ENCODE measurements around the gene FNDC8.
A peak's percentile ranks its signal among the peaks of the same experiment; 100 is the strongest.
"Not testable (repeated sequence)": the region's sequence is repeated elsewhere in the genome, so short reads cannot be mapped to it uniquely, and the experiment has no call there.

FNDC8 gene

GRCh38 chr17:35170968-35171771 is 49.8 kb downstream of the FNDC8 start:
- peak; percentile 33 for DNase-seq (ENCODE audit: low spot score)

GRCh38 chr17:35171834-35172233 is 50.4 kb downstream of the FNDC8 start:
- no peak for DNase-seq (ENCODE audit: low spot score)

- not testable (repeated sequence) for DNase-seq (ENCODE audit: low spot score)
These were observed 50.9 kb downstream of the FNDC8 start for GRCh38 chr17:35172321-35172720.

GRCh38 chr17:35174835-35175334 is 53.5 kb downstream of the FNDC8 start:
- DNase-seq (ENCODE audit: low spot score) = no peak

DNA sequence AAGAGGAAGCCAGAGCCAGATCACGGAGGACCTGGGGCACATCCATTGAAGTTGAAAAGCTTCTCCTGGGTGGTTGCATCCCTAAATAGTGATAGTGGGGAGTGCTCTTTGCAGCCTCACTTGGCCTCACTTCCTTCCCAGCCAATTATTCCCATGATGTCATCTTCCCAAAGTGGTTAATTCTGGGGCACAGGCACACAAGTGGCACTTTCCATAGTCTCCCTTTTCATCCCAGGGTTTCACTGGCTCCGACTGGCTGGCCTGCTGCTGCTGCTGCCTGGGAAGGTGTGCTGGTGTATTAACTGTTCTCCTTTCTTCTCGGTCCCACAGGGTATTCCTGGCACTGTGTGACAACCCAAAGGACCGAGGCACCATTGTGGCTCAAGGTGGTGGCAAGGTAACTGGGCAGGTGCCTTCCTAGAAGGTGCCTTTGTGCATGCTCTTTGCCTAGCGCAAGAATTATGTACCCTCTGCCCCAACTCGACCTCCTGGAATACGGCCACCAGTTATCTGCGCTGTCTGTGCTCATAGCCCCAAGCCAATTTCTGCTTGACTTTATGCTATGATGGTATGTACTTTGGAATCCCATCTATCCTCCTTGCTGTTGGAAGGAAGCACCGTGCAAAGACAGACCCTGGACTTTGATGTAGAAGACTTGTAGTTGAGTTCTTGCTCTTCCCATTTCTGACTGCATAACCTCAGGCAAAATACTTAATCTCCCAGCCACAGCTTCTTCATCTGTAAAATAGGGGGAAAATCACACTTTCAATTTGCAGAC is 54.4 kb downstream of the FNDC8 start:
- DNase-seq (ENCODE audit: low spot score) = no peak

DNA sequence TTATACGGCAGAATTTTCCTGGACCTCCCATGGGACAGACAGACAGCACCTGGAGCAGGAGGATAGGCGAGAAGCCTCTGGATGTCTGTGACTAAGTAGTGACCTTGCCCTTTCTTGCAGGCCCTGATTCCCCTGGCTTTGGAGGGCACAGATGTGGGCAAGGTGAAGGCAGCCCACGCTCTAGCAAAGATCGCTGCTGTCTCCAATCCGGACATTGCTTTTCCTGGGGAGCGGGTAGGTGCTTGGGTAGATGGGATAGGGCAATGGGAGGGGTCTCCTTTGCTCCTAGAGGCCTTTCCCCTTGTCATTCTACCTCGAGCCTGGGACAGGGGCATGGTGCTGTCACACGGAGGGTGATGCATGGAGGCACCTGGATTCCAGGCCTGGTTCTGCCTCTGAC is 55.5 kb downstream of the FNDC8 start:
- DNase-seq (ENCODE audit: low spot score) = no peak

- not testable (repeated sequence) for DNase-seq (ENCODE audit: low spot score)
These were observed 58.0 kb downstream of the FNDC8 start for GRCh38 chr17:35179379-35179778.
